Esophagus muscularis mucosa (tissue), 4 donors: Measurements from ENCODE around the gene EXTL2. TPM values are rescaled to one million over a fixed set of nuclear protein-coding genes. Genes with fewer than 3 reads are reported as not detected.
"Not testable (repeated sequence)": the region's sequence is repeated elsewhere in the genome, so short reads cannot be mapped to it uniquely, and the experiment has no call there.

Experiments
- DNase-seq: peaks from one replicate; pipeline ENCODE4 v3.0.0-alpha.2; 2017; ENCODE audit errors: extremely low spot score
- H3K27ac ChIP-seq, 4 donors: fragments of 200-600 bp; sonication (generic); replicated peaks in 1 of 4; 1 replicate in 3 of 4; 2 replicates in 1 of 4; pipeline ENCODE4 v1.5.1; 2016 to 2019; ENCODE audit warnings: mild to moderate bottlenecking in 1 of 4
- H3K27me3 ChIP-seq, 4 donors: fragments of 200-600 bp; sonication (generic); one replicate each; pipeline versions ENCODE4 v1.5.1 to v1.6.0; 2016 to 2019
- H3K36me3 ChIP-seq, 4 donors: fragments of 200-600 bp; sonication (generic); one replicate each; pipeline ENCODE4 v1.5.1; 2016 to 2019
- H3K4me1 ChIP-seq, 4 donors: fragments of 200-600 bp; sonication (generic); one replicate each; pipeline ENCODE4 v1.5.1; 2016 to 2019
- H3K4me3 ChIP-seq, 4 donors: fragments of 200-600 bp; sonication (generic); 1 replicate in 2 of 4; 2 replicates in 2 of 4; pipeline ENCODE4 v1.5.1; 2016 to 2019; ENCODE audit warnings: mild to moderate bottlenecking in 4 of 4, moderate library complexity in 1 of 4
- H3K9me3 ChIP-seq, 4 donors: fragments of 200-600 bp; sonication (generic); 1 replicate in 3 of 4; 2 replicates in 1 of 4; pipeline ENCODE4 v1.5.1; 2016 to 2019
- CTCF ChIP-seq, 3 experiments: fragments of 200-600 bp in 2 of 3; fragments of 450-650 bp in 1 of 3; sonication (generic) in 2 of 3; IDR thresholded peaks; one replicate each; pipeline ENCODE4 v1.5.1; 2017 to 2019; ENCODE audit warnings: antibody characterized with exemption in 3 of 3, mild to moderate bottlenecking in 2 of 3, moderate library complexity in 1 of 3
- EP300 ChIP-seq: sonication (generic); formaldehyde crosslinking; IDR thresholded peaks from one replicate; pipeline ENCODE4 v1.6.1; 2017; ENCODE audit warnings: antibody characterized with exemption
- POLR2A ChIP-seq: fragments of 450-650 bp; IDR thresholded peaks from one replicate; pipeline ENCODE4 v1.6.1; 2017; ENCODE audit warnings: antibody characterized with exemption, moderate library complexity, mild to moderate bottlenecking, low read depth
- POLR2AphosphoS5 ChIP-seq, 2 donors: sonication (generic); formaldehyde crosslinking; IDR thresholded peaks; one replicate each; pipeline ENCODE4 v1.6.1; 2017; ENCODE audit warnings: antibody characterized with exemption in 2 of 2
- WGBS: methylation state at CpG from one replicate; pipeline ENCODE4 v1.1.5; 2018; 5-methylcytosine and 5-hydroxymethylcytosine counted together
- intact Hi-C: fragments of 100-400 bp; cut with DNase I; formaldehyde crosslinking; loops from one replicate; pipeline ENCODE4 v1.15.1; 2023
- total RNA-seq, 4 donors: library from RNA; depleted of rRNA; stranded (reverse); fragments of >200 nt; gene quantifications; one replicate each; pipeline versions ENCODE4 v1.1.0 to v1.2.1, GENCODE V29; 2016

Gene EXTL2
- total RNA-seq, 4 donors from 2014 or later = 14.5 to 21.6 (median 17.6) TPM

GRCh38 chr1:100835866-100836842 lies 58.5 kb downstream of the EXTL2 start:
- DNase-seq = no peak
- H3K27ac ChIP-seq = peak overlapping the region in 1 of 4 donors; percentile 22
- intact Hi-C loops = no loop called here
- H3K9me3 ChIP-seq = no peaks in the 10 kb centered on the region
- H3K4me3 ChIP-seq = no peak overlapping the region
- TF ChIP-seq CTCF (IDR thresholded peaks at IDR 0.05) (no peak), POLR2A (no peak), POLR2AphosphoS5 (IDR thresholded peaks at IDR 0.05) (no peak), EP300 (no peak)
- WGBS = 90% methylated on average over 9 of the region's 9 CpGs
- H3K27me3 ChIP-seq = no peaks in the 10 kb centered on the region
- no peaks in the 10 kb centered on the region for H3K36me3 ChIP-seq
- H3K4me1 ChIP-seq = no peaks in the 10 kb centered on the region

DNA sequence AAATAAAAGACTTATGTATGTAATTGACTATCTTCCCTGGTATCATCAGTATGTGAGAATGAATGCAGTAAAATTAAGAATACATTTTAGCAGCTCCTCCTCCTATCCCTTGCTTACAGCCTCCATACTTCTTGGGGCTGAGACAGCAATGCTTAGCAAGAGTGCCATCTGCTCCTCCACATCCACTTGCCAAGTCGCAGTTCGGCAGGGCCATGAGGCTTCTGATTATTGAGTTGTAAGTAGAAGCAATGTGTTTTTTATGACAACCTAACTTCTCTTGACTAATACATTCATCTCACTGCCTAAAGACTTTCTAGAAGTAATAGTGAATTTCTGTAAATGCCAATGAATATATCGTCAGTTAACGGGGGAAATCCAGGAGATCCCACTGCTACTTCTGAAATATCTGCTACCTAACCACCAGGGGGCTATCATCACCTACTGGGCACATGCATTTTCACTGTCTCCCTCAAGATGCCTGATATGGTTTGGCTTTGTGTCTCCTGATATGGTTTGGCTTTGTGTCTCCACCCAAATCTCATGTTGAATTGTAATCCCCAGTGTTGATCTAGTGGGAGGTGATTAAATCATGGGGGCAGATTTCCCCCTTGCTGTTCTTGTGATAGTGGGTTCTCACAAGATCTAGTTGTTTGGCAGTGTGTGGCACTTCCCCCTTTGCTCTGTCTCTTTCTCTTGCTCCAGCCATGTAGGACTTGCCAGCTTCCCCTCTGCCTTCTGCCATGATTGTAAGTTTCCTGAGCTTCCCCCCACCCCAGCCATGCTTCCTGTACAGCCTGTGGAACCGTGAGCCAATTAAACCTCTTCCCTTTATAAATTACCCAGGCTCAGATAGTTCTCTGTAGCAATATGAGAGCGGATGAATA lies 59.6 kb downstream of the EXTL2 start:
- TF ChIP-seq CTCF (IDR thresholded peaks at IDR 0.05) (peak in 2 of 3 experiments; percentile 19 to 38), POLR2A (no peak)
- Histone ChIP-seq H3K27me3 (no peaks in the 10 kb centered on the region), H3K4me3 (no peak overlapping the region), H3K36me3 (no peaks in the 10 kb centered on the region), H3K9me3 (no peaks in the 10 kb centered on the region), H3K27ac (no peak overlapping the region), H3K4me1 (no peaks in the 10 kb centered on the region)
- DNase-seq = no peak
- intact Hi-C loops = no loop called here
- 84% methylated on average over 6 of the region's 6 CpGs for WGBS

GRCh38 chr1:100832694-100833428 lies 61.8 kb downstream of the EXTL2 start:
- 94% methylated on average over 6 of the region's 6 CpGs for WGBS
- Histone ChIP-seq H3K27ac (no peak overlapping the region), H3K9me3 (peaks cover 0 to 9% (median 0%) of the 10 kb centered on the region in 4 donors), H3K4me3 (no peak overlapping the region), H3K4me1 (no peaks in the 10 kb centered on the region), H3K27me3 (no peaks in the 10 kb centered on the region), H3K36me3 (no peaks in the 10 kb centered on the region)
- intact Hi-C loops = no loop called here
- TF ChIP-seq POLR2A = no peak
- TF ChIP-seq POLR2AphosphoS5 (IDR thresholded peaks at IDR 0.05) = no peak
- no peak for TF ChIP-seq CTCF (IDR thresholded peaks at IDR 0.05)
- TF ChIP-seq EP300 = no peak
- no peak for DNase-seq

- H3K27ac ChIP-seq, H3K4me3 ChIP-seq, DNase-seq, H3K36me3 ChIP-seq, intact Hi-C loops, H3K4me1 ChIP-seq, H3K27me3 ChIP-seq: not testable (repeated sequence)
- H3K9me3 ChIP-seq = peaks cover 0 to 20% (median 6%) of the 10 kb centered on the region in 4 donors
- WGBS = 91% methylated on average over 2 of the region's 2 CpGs
These were observed 69.0 kb downstream of the EXTL2 start for GRCh38 chr1:100825666-100826065.

Other genes starting within 250 kb of the EXTL2 start
- gene VCAM1, start 175.1 kb downstream of the EXTL2 start, total RNA-seq = 10 to 100 TPM in 1 of 4 donors, 1 to 10 TPM in 3; 5.8 to 25.7 (median 7.9) TPM
- 10 to 100 TPM; 10.5 to 19.9 (median 13.6) TPM for gene SLC30A7, start 1.2 kb upstream of the EXTL2 start, total RNA-seq
- gene DPH5, start 130.9 kb upstream of the EXTL2 start, total RNA-seq = 10 to 100 TPM; 12.5 to 18.1 (median 15.1) TPM